GM10266 (cell line): ENCODE results near the gene MEIKIN.

Experiments
- DNase-seq: peaks from one replicate; pipeline ENCODE4 v3.0.0; 2012; ENCODE audit errors: extremely low spot score
- CTCF ChIP-seq: IDR thresholded peaks from 2 replicates; pipeline ENCODE4 v1.5.1; 2012; ENCODE audit warnings: mild to moderate bottlenecking, low read depth; ENCODE audit not compliant: control insufficient read depth, insufficient read depth; ENCODE audit errors: missing control alignments

The MEIKIN gene

GRCh38 chr5:131990716-131991115 is 45.3 kb upstream of the MEIKIN start:
- DNase-seq, result no peak
- no peak for TF ChIP-seq CTCF

- TF ChIP-seq CTCF, result no peak
- DNase-seq, result no peak
Measured at GRCh38 chr5:131988601-131989000, 43.1 kb upstream of the MEIKIN start.

- no peak for DNase-seq
- no peak for TF ChIP-seq CTCF
Measured at GRCh38 chr5:131987251-131987650, 41.8 kb upstream of the MEIKIN start.

GRCh38 chr5:131986161-131986912 is 40.9 kb upstream of the MEIKIN start:
- no peak for DNase-seq
- no peak for TF ChIP-seq CTCF

GRCh38 chr5:131984956-131985665 is 39.6 kb upstream of the MEIKIN start:
- TF ChIP-seq CTCF, result no peak
- DNase-seq, result no peak

- no peak for DNase-seq
- no peak for TF ChIP-seq CTCF
Measured at GRCh38 chr5:131983244-131983771, 37.8 kb upstream of the MEIKIN start.

GRCh38 chr5:131981516-131981915 is 36.1 kb upstream of the MEIKIN start:
- no peak for TF ChIP-seq CTCF
- no peak for DNase-seq
